Subcutaneous adipose tissue (tissue), 4 donors: Measurements from ENCODE around the gene TBCE. TPM values are rescaled to one million over a fixed set of nuclear protein-coding genes. Genes with fewer than 3 reads are reported as not detected.

Experiments used
- CTCF ChIP-seq: fragments of 450-650 bp; IDR thresholded peaks from one replicate; pipeline ENCODE4 v1.5.1; 2016; ENCODE audit warnings: low read depth, mild to moderate bottlenecking, control low read depth, antibody characterized with exemption, moderate library complexity
- total RNA-seq, 4 donors: library from RNA; depleted of rRNA; stranded (reverse); fragments of >200 nt; gene quantifications; one replicate each; pipeline ENCODE4 v1.1.0, GENCODE V29; 2016

The TBCE gene
- total RNA-seq, 4 donors from 2014 or later, result 11.7 to 32.4 (median 22.6) TPM

GRCh38 chr1:235461954-235462353, 94.7 kb downstream of the TBCE start:
- TF ChIP-seq CTCF, result no peak

GRCh38 chr1:235465066-235465465, 97.8 kb downstream of the TBCE start:
- TF ChIP-seq CTCF, result no peak

- no peak for TF ChIP-seq CTCF
These were observed 100.8 kb downstream of the TBCE start for GRCh38 chr1:235468004-235468403.

GRCh38 chr1:235468970-235469369, 101.7 kb downstream of the TBCE start:
- no peak for TF ChIP-seq CTCF

- no peak for TF ChIP-seq CTCF
These were observed 103.7 kb downstream of the TBCE start for GRCh38 chr1:235470741-235471439.

- no peak for TF ChIP-seq CTCF
These were observed 106.6 kb downstream of the TBCE start for GRCh38 chr1:235473806-235474205.

- TF ChIP-seq CTCF, result no peak
These were observed 115.9 kb downstream of the TBCE start for GRCh38 chr1:235483090-235483489.
